Measurements from ENCODE around the gene SLC5A7.

SLC5A7 gene

DNA sequence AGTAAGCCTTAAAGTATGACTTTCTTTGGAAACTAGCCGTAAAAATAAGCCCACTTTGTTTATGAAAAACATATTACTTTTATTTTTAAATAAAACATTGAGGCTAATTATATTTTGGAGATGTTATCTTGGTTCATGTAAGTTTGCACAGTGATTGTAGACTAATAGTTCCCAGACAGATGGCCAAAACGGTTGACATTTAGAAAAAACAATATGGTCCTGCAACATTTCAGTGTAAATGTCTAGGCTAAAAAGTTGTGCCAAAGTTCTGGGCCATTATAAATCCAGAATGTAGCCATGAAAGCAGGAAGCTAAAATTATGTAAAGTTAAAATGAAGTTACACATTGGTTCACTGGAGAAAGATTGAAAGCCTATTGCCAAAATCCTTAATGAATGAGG, 43.6 kb downstream of the SLC5A7 start:
- DNase-seq (ENCODE audit: low spot score), result no peak
- no peaks in the 10 kb centered on the region for H3K36me3 ChIP-seq (ENCODE audit: low read depth)
- H3K4me3 ChIP-seq (ENCODE audit: severe bottlenecking), result no peak overlapping the region
- no peaks in the 10 kb centered on the region for H3K4me1 ChIP-seq (ENCODE audit: insufficient read depth, poor library complexity, severe bottlenecking)
- no peaks in the 10 kb centered on the region for H3K9me3 ChIP-seq (ENCODE audit: severe bottlenecking)
- peaks cover 3% of the 10 kb centered on the region for H3K27me3 ChIP-seq (ENCODE audit: insufficient read depth, poor library complexity, severe bottlenecking)
- TF ChIP-seq, protein P1, sequence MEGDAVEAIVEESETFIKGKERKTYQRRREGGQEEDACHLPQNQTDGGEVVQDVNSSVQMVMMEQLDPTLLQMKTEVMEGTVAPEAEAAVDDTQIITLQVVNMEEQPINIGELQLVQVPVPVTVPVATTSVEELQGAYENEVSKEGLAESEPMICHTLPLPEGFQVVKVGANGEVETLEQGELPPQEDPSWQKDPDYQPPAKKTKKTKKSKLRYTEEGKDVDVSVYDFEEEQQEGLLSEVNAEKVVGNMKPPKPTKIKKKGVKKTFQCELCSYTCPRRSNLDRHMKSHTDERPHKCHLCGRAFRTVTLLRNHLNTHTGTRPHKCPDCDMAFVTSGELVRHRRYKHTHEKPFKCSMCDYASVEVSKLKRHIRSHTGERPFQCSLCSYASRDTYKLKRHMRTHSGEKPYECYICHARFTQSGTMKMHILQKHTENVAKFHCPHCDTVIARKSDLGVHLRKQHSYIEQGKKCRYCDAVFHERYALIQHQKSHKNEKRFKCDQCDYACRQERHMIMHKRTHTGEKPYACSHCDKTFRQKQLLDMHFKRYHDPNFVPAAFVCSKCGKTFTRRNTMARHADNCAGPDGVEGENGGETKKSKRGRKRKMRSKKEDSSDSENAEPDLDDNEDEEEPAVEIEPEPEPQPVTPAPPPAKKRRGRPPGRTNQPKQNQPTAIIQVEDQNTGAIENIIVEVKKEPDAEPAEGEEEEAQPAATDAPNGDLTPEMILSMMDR (IDR thresholded peaks at IDR 0.05; ENCODE audit: poor library complexity, severe bottlenecking), result no peak
- ATAC-seq (ENCODE audit: low read depth), result no peak
- H3K27ac ChIP-seq (ENCODE audit: poor library complexity, severe bottlenecking), result no peak overlapping the region

DNA sequence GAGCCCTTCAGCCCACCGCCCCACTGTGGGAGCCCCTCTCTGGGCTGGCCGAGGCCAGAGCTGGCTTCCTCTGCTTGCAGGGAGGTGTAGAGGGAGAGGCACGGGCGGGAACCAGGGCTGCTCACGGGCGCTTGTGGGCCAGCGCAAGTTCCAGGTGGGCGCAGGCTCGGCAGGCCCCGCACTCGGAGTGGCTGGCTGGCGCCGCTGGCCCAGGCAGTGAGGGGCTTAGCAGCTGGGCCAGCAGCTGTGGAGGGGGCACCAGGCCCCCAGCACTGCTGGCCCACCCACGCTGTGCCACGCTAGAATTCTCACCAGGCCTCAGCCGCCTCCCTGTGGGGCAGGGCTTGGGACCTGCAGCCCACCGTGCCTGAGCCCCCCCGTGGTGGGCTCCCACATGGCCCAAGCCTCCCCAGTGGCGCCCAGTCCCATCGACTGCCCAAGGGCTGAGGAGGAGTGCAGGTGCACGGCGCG, 45.2 kb downstream of the SLC5A7 start:
- no peak for DNase-seq (ENCODE audit: low spot score)
- ATAC-seq (ENCODE audit: low read depth), result no peak
- Histone ChIP-seq H3K27me3 (ENCODE audit: insufficient read depth, poor library complexity, severe bottlenecking) (peaks cover 3% of the 10 kb centered on the region), H3K9me3 (ENCODE audit: severe bottlenecking) (no peaks in the 10 kb centered on the region), H3K36me3 (ENCODE audit: low read depth) (no peaks in the 10 kb centered on the region), H3K27ac (ENCODE audit: poor library complexity, severe bottlenecking) (no peak overlapping the region), H3K4me1 (ENCODE audit: insufficient read depth, poor library complexity, severe bottlenecking) (no peaks in the 10 kb centered on the region), H3K4me3 (ENCODE audit: severe bottlenecking) (no peak overlapping the region)
- TF ChIP-seq, protein P1 (IDR thresholded peaks at IDR 0.05; ENCODE audit: poor library complexity, severe bottlenecking), result no peak

DNA sequence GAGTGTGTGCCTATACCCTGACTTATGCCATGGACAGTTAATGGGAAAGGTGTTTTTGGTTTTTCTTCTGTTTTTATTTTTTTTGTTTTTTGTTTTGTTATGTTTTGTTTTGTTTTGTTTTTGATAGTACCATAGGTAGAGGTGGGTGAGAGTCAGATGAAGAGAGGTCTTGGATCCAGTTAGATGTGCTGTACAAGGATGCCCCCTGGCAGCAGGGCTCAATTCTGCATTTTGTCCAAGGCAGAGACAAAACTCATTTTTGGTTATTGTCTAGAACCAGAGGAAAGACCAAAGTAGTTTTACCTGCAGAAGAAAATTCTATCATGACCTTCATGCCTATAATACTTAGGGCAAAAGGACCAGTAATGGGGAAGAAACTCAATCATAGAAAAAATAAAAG, 48.5 kb downstream of the SLC5A7 start:
- DNase-seq (ENCODE audit: low spot score) (no peak), ATAC-seq (ENCODE audit: low read depth) (no peak)
- Histone ChIP-seq H3K9me3 (ENCODE audit: severe bottlenecking) (no peaks in the 10 kb centered on the region), H3K4me3 (ENCODE audit: severe bottlenecking) (no peak overlapping the region), H3K36me3 (ENCODE audit: low read depth) (no peaks in the 10 kb centered on the region), H3K27me3 (ENCODE audit: insufficient read depth, poor library complexity, severe bottlenecking) (no peaks in the 10 kb centered on the region), H3K27ac (ENCODE audit: poor library complexity, severe bottlenecking) (no peak overlapping the region), H3K4me1 (ENCODE audit: insufficient read depth, poor library complexity, severe bottlenecking) (no peaks in the 10 kb centered on the region)
- TF ChIP-seq, protein P1 (IDR thresholded peaks at IDR 0.05; ENCODE audit: poor library complexity, severe bottlenecking), result peak; percentile 14

DNA sequence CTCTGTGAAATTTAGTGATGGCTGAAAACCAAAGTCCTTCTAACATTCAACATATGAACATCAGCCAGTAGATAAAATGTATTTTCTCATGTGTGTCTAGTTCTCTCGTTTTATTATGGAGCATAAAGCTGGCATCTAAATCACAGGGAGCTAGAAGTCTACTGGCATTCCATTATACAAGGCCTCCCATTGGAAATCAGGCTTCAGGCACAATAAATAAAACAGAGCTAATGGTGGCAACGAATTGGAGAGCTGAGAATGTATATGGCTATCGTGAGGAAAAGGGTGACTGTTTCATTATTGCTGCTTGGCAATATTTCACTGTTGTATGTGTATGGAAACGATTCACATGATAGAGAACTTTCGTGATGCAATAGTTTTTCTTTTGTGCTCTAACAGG, 62.4 kb downstream of the SLC5A7 start:
- DNase-seq (ENCODE audit: low spot score) (no peak), ATAC-seq (ENCODE audit: low read depth) (no peak)
- Histone ChIP-seq H3K4me3 (ENCODE audit: severe bottlenecking) (no peak overlapping the region), H3K9me3 (ENCODE audit: severe bottlenecking) (no peaks in the 10 kb centered on the region), H3K36me3 (ENCODE audit: low read depth) (no peaks in the 10 kb centered on the region), H3K27me3 (ENCODE audit: insufficient read depth, poor library complexity, severe bottlenecking) (no peaks in the 10 kb centered on the region), H3K4me1 (ENCODE audit: insufficient read depth, poor library complexity, severe bottlenecking) (no peaks in the 10 kb centered on the region), H3K27ac (ENCODE audit: poor library complexity, severe bottlenecking) (no peak overlapping the region)
- TF ChIP-seq, protein P1 (IDR thresholded peaks at IDR 0.05; ENCODE audit: poor library complexity, severe bottlenecking), result no peak

DNA sequence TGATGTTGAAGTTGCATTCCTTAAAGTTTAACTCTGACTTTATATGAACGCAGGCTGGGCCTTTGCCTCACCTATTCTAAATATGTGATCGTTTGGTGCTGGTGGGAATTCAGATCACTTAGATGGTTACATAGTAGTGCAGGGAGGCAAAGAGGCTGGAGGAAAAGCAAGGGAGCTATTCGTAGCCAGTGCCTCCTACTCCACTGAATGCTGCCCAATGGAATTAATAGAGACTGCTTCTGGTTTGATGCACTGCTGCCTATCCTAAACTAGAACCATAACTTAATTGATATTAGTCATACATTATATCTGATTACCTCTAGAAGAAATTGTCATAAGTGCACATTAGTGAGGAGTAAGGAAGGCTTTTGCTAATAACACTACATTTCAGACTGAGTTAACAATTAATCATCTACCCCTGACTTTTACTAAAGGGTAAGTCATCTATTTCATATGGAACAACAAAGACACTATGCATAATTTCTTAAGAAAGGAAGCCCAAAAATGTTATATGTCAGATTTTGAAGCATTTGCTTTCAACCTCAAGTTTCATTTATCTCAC, 72.3 kb downstream of the SLC5A7 start:
- Histone ChIP-seq H3K27me3 (ENCODE audit: insufficient read depth, poor library complexity, severe bottlenecking) (peaks cover 28% of the 10 kb centered on the region), H3K36me3 (ENCODE audit: low read depth) (no peaks in the 10 kb centered on the region), H3K9me3 (ENCODE audit: severe bottlenecking) (no peaks in the 10 kb centered on the region), H3K4me3 (ENCODE audit: severe bottlenecking) (no peak overlapping the region), H3K27ac (ENCODE audit: poor library complexity, severe bottlenecking) (no peak overlapping the region), H3K4me1 (ENCODE audit: insufficient read depth, poor library complexity, severe bottlenecking) (no peaks in the 10 kb centered on the region)
- TF ChIP-seq, protein P1 (IDR thresholded peaks at IDR 0.05; ENCODE audit: poor library complexity, severe bottlenecking), result no peak
- no peak for DNase-seq (ENCODE audit: low spot score)
- no peak for ATAC-seq (ENCODE audit: low read depth)

Data from RWPE2 (cell line).